ENCODE results near the gene ZNF662.
A peak's percentile ranks its signal among the peaks of the same experiment; 100 is the strongest.
"Not testable (repeated sequence)": the region's sequence is repeated elsewhere in the genome, so short reads cannot be mapped to it uniquely, and the experiment has no call there.

ZNF662 gene

GRCh38 chr3:42906070-42906847, at the start of gene ZNF662:
TSS of gene ZNF662 (plus strand) at chr3:42906142. CDS start at chr3:42908115, 1,973 bp downstream.
- peak; percentile 1 for DNase-seq (ENCODE audit: low read depth)

GRCh38 chr3:42856544-42856943, 49.4 kb upstream of the ZNF662 start:
- no peak for DNase-seq (ENCODE audit: low read depth)

- no peak for DNase-seq (ENCODE audit: low read depth)
Observed at GRCh38 chr3:42864321-42864950, 41.5 kb upstream of the ZNF662 start.

- no peak for DNase-seq (ENCODE audit: low read depth)
Observed at GRCh38 chr3:42865256-42865655, 40.7 kb upstream of the ZNF662 start.

- no peak for DNase-seq (ENCODE audit: low read depth)
Observed at GRCh38 chr3:42867138-42867537, 38.8 kb upstream of the ZNF662 start.

- DNase-seq (ENCODE audit: low read depth): no peak
Observed at GRCh38 chr3:42868841-42869240, 37.1 kb upstream of the ZNF662 start.

- DNase-seq (ENCODE audit: low read depth): no peak
Observed at GRCh38 chr3:42871592-42872196, 34.2 kb upstream of the ZNF662 start.

- DNase-seq (ENCODE audit: low read depth): no peak
Observed at GRCh38 chr3:42872718-42873117, 33.2 kb upstream of the ZNF662 start.

- DNase-seq (ENCODE audit: low read depth): no peak
Observed at GRCh38 chr3:42873221-42873982, 32.5 kb upstream of the ZNF662 start.

GRCh38 chr3:42874749-42875148, 31.2 kb upstream of the ZNF662 start:
- no peak for DNase-seq (ENCODE audit: low read depth)

GRCh38 chr3:42875325-42876151, 30.4 kb upstream of the ZNF662 start, which contains the start of gene CYP8B1:
TSS of gene CYP8B1 (minus strand) at chr3:42875879. CDS start at chr3:42875816, 63 bp downstream.
- no peak for DNase-seq (ENCODE audit: low read depth)

- no peak for DNase-seq (ENCODE audit: low read depth)
Observed at GRCh38 chr3:42876401-42876800, 29.5 kb upstream of the ZNF662 start.

- DNase-seq (ENCODE audit: low read depth): no peak
Observed at GRCh38 chr3:42876940-42877720, 28.8 kb upstream of the ZNF662 start.

GRCh38 chr3:42877881-42878280, 28.1 kb upstream of the ZNF662 start:
- DNase-seq (ENCODE audit: low read depth): no peak

- no peak for DNase-seq (ENCODE audit: low read depth)
Observed at GRCh38 chr3:42880183-42880582, 25.8 kb upstream of the ZNF662 start.

GRCh38 chr3:42880601-42881451, 25.1 kb upstream of the ZNF662 start:
- peak; percentile 77 for DNase-seq (ENCODE audit: low read depth)

- DNase-seq (ENCODE audit: low read depth): not testable (repeated sequence)
Observed at GRCh38 chr3:42883251-42883930, 22.6 kb upstream of the ZNF662 start.

- no peak for DNase-seq (ENCODE audit: low read depth)
Observed at GRCh38 chr3:42884324-42884723, 21.6 kb upstream of the ZNF662 start.

GRCh38 chr3:42886294-42886822, 19.6 kb upstream of the ZNF662 start:
- no peak for DNase-seq (ENCODE audit: low read depth)

Measured in stimulated activated CD8-positive, alpha-beta memory T cell treated with anti-CD3 and anti-CD28 coated beads, Interleukin-12 subunit alpha, Interleukin-12 subunit beta, amount 100 ng/mL, for 4 hours (primary cell).